Measurements from ENCODE around the gene RAB33B.

RAB33B gene

DNA sequence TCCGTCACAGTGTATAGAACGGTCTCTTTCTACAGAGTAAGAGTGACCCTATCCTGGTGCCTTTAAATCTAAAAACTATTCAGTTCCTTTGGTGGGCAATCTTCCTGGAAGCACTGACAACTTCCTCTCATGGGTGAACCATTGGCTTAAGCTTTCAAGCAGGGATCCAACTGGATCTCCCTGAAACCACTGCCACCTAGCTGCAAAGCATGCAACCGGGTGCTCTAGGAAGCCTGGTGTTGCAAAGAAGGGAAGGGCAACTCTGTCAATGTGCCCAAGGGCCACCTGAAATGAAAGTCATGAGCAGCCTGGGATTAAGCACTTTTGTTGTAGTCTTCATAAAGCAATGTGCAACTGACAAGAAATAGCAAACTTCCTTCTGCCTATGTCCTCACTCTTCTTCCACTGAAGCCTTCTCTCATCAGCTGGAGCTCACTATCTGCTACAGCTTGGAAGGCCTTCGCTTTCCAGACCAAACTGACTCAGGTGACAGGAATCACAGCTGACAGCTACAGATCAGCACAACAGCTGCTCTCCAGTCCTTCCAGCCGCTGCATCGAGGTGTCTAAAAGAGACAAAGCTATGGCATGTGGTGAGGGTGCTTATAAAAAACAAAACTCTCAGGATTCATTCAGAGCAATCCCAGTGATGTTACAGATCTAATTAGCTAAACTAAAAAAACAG, 55.9 kb downstream of the RAB33B start:
- DNase-seq, result peak; percentile 25 to 29

DNA sequence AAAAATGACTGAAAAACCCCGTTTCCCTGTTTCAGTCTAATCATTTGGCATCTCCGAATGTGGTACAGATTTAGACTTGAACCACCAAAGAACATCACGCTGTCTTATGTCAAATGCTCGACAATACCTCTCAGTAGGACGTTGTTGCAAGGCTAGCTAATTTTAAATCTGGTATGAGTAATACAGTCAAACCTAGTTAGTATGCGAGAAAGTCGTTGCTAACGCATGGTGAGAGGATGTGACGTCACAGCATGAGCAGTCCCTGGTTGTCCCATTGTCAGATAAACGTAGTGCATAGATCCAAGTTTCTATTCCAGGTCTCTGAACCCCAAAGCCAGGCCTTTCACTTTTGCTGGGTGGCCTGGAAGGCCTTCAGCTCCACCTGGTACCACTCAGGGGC, 57.4 kb downstream of the RAB33B start:
- DNase-seq, result no peak

DNA sequence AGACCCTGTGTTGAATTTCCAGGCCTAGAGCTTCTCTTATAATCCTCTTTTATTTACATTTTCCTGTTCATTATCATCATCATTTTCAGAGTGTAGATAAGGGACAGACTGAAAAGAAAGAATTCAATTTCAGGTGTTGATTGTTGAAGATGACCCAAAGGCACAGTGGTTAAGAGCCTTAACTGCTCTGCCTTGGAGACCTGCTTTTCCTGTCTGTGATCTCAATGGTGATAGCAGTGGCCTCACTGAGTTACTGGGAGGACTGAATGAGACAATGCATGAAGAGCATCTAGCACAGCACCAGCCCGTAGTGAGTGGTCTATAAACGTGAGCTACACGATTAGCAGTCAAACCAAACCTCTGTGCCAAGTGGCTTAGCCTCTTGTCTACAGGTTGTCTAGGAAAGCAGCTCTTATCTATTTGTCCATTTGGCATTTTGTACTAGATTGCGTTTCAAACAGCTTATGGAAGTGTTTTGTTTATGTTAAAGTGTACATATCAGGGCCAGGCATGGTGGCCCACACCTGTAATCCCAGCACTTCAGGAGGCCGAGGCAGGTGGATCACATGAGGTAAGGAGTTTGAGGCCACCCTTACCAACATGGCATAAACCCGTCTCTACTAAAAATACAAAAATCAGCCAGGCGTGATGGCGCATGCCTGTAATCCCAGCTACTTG, 60.6 kb downstream of the RAB33B start:
- DNase-seq, result no peak

DNA sequence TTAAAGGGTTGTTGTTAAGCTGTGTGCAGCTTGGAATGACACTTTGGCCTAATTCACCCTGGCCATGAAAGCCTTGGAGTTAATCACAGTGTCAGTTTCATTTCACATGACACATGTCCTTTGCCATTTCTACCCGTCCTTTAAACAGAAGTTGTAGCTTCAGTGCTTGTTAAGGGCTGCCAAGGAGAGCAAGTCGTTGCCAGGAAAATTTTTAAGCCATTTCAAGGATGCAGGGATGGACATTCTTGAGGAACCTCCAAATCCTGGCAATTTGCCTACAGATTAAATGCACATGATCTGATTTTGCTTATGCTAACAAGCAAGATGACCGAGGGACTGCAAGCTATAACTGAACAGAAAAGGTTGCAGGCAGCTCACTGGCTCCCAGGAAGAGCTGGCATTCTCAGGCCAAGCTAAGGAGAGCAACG, 61.6 kb downstream of the RAB33B start:
- no peak for DNase-seq

DNA sequence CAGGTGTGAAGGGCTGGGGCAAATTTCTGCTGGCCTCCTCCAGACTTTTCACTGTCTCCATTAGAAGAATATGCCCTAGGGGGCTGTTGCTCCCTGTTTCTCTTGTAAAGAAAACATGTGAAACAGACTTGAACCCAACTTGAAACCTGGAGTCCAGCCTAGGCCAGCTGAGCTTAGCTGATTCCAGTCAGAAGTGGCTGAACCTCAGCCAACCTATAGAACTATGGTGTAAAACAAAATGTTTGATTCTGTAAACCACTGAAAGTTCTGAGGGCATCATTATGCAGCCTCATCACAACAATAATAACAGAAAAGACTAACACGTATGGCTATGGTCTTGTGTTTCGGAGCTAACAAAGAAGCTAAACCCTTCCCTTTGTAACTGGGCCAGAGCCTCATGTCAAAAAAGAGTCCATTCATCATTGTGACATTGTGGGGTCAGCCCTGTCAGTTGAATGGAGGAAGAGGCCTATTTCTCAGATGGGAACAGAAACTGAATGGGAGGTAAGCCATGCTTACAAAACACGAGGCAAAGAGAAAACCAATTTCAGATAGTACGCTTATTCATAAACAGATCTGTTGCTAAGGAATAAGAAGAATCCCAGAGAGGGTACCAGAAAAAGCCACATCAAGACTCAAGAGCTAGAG, 68.0 kb downstream of the RAB33B start:
- DNase-seq, result no peak

DNA sequence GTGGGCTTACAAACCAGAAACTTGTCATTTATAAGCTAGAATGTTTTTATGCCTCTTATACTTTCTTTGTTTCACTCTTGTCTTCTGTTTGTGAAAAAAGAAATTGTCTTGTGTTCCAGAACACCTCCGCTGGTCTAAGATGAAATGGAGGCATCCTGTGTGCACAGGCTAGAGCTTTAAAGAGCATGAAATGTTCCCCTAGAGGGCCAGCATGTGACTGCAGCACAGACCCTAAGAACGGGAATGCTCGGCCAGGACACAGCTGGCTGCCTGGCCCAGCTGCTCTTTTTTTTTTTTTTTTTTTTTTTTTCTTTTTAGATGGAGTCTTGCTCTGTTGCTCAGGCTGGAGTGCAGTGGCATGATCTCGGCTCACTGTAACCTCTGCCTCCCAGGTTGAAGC, 68.5 kb downstream of the RAB33B start:
- DNase-seq, result no peak

DNA sequence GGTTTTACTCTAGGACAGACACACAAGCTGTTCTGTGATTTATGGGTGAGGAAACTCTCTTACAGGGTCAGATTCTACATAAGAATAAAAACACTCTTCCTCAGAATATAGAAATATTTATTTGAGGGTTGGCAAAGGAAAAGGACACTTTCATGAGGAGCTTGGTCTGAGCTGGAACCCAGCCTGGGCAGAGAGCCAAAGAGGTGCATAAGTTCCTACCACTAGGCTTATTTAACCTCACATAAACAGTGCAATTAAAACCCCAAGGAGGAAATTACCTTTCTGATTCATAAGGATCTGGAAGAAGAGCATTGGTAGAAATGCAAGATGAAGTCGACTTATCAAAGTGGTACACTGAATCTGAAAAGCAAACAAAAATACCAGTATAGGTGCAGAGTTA, 69.2 kb downstream of the RAB33B start:
- DNase-seq, result no peak

DNA sequence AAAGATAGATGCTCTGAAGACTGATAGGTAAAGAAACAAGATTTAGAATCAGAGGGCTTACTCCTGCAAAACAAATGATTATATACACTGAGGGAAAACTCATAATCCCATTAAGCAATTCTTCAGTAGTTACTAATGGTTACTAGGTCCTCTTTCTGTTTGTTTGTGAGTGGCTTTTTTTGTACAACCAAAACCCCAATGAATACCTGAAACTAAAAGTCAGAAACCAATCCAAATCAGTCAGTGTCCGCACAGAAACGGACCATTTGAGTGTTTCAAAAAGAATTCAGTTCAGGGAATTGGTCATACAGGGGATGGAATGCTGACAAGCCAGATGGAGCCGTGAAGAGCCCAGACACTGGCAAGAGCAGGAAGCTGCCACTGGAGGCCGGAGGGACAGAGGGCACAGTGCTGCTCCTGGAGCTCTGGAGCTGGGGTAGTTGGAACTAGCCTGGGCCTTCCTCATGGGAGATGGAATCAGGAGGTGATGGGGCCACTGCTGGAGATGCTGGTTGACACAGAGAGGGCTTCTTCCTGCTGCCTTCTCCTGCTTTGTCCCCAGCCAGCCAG, 70.2 kb downstream of the RAB33B start:
- DNase-seq, result no peak

DNA sequence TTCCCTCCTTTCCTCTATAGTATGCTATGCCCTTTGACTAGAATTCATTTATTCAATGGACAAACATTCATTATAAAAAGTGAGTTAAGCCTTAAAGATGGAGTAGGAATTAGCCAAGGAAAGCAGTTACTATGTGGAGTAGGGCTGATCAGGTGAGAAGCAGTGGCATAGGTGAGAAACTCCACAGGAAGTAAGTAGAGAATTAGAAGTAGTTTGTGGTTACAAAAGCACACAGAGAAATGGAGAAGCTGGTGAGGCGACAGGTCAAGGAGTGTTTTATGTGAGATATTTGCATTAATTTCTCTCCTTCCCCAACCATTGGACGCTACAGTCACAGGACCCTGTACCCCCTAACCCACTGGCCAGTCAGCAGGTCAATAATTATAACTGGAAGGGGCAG, 71.5 kb downstream of the RAB33B start:
- DNase-seq, result no peak
